Measurements from ENCODE around the gene CEP350. TPM values are rescaled to one million over a fixed set of nuclear protein-coding genes. Genes with fewer than 3 reads are reported as not detected.
"Not testable (repeated sequence)": the region's sequence is repeated elsewhere in the genome, so short reads cannot be mapped to it uniquely, and the experiment has no call there.

The CEP350 gene
- total RNA-seq, 1 experiment from 2014 or later, result 41.6 TPM

DNA sequence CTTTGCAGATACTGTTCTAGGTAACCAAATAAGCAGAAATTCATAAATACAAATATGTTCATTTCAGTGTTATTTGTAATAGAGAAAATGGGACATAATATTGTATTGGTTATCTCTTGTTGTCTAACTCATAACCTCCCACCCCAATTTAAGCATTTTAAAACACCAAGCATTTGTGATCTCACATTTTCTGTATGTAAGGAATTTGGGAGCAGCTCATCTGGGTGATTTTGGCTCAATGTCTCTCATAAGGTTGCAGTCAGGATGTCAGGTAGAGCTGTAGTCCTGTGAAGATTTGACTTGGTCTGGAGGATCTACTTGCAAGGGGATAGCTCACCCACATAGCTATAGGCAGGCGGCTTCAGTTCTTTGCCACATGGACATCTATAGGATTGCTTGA, 29.5 kb downstream of the CEP350 start:
- no peak for DNase-seq (ENCODE audit: low read depth)

DNA sequence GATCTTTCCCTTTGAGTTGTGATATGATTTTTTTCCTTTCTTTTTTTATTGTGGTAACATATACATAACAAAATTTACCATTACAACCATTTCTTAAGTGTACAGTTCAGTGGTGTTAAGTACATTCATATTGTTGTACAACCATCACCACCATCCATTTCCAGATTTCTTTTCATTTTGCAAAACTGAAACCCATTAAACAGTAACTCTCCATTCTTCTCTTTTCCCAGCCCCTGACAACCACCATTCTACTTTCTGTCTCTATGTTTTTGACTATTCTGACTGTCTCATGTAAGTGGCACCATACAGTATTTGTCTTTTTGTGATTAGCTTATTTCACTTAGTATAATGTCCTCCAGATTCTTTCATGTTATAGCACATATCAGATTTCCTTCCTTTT, 30.3 kb downstream of the CEP350 start:
- no peak for DNase-seq (ENCODE audit: low read depth)

DNA sequence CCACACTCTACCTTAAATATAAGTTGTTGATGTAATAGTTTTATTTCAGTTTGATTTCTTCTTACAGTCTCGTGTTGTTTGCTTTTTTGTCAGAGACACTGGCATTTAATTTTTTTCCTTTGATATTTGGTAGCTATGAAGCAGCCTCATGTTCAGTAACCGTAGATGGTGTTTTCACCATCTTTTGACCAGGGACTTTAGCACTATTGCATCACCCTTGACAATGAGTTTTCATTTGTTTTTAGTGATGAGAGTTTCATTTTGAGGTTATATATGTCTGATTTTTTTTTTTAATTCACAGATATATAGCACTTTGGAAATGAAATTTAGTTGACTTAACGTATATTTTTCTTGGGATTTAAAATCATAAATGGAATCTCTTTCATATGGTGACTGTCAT, 36.2 kb downstream of the CEP350 start:
- no peak for DNase-seq (ENCODE audit: low read depth)

DNA sequence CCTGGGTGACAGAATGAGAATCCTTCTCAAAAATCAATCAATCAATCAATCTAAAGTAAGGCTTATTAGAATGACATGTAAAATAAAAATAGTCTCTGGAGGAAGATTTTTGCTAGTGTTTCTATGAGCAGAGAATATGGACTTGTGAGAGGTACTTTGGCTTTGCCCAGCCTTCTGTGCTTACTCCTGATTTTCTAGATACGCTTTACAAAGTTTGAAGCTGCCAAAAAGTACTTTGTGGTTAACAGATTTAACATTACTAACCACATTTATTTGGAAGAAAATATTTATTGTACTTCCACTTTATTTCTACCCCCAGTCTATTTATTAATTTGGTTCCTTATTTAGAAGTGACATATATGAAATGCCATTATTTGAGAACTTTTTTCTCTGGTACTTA, 41.0 kb downstream of the CEP350 start:
- DNase-seq (ENCODE audit: low read depth), result no peak

DNA sequence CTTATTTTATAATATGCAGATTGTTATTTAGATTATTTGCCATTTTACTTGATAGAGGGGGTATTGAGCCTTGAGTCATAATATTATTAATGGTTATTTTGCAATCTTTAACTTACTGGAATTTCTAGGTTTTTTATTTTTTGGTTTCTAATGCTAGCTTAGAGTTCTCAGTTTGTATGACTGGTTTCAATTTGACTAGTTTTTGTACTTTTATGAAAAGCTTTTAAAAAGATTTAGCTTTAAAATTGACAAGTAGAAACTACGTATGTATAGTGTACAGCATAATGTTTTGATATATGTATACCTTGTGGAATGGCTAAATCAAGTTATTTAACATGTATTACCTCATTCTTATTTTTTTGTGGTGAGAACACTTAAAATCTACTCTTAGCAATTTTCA, 41.5 kb downstream of the CEP350 start:
- DNase-seq (ENCODE audit: low read depth), result no peak

DNA sequence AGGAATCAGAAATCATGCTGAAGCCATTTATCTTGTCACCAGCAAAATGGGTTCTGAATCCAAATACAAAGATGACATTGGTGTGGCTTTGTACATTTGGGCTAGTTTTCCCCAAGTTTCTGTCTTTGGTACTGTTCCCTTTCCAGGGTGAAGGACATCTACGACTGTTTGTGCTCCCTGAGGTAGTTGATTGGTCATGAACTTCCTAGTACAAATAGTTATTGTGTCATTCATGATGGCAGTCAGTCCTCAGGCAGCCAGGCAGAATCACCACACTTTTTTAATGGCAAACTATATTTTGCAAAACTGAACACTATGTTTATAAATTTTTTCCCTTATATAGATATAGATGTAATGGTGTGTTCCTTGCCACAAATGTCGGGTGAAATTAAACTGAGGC, 46.0 kb downstream of the CEP350 start:
- DNase-seq (ENCODE audit: low read depth), result no peak

DNA sequence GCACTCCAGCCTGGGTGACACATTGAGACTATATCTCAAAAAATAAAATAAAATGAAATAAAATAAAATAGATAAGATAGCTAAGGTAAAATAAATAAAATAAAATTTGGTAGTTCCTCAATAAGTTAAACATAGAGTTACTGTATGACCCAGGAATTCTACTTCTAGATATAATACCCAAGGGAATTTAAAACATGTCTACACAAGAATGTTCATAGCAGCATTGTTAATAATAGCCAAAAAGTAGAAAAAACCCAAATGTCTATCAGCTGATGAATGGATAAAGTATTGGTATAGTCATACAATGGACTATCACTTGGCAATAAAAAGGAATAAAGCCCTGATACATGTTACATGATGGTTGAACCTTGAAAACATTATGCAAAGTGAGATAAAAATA, 47.8 kb downstream of the CEP350 start:
- DNase-seq (ENCODE audit: low read depth), result no peak

DNA sequence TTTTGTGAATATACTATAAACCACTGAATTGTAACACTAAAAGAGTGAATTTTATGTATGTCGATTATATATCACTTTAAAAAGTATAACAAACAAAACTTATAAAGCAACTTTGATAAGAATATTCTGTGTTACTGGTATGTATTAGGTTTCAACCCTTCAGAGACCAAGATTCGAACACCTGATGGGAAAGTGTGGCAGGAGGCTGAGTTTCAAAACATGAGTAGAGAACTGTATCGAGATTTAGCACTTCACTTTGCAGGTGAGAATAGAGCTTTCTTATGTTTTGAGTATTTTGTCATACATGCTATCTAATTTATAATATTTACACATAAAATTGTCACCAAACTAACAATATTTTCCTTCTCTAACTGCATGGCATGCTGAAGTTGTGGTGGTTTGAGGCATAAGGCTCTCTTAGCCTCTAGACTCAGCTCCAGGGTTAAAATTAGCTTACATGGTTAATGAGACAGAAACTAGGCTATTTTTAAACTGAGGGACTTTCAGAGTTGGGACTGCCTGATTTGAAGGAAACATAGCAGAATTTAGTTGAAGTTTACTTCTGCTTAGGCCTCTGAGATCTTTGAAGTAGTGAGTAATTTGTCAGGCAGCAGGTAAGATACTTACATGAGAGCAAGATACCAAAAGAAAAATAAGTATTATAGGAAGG, 48.6 kb downstream of the CEP350 start:
- no peak for DNase-seq (ENCODE audit: low read depth)

DNA sequence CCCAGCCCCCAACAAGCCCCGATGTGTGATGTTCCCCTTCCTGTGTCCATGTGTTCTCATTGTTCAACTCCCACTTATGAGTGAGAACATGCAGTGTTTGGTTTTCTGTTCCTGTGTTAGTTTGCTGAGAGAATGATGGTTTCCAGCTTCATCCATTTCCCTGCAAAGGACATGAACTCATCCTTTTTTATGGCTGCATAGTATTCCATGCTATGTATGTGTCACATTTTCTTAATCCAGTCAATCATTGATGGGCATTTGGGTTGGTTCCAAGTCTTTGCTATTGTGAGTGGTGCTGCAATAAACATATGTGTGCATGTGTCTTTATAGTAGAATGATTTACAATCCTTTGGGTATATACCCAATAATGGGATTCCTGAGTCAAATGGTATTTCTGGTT, 52.2 kb downstream of the CEP350 start:
- DNase-seq (ENCODE audit: low read depth), result not testable (repeated sequence)

DNA sequence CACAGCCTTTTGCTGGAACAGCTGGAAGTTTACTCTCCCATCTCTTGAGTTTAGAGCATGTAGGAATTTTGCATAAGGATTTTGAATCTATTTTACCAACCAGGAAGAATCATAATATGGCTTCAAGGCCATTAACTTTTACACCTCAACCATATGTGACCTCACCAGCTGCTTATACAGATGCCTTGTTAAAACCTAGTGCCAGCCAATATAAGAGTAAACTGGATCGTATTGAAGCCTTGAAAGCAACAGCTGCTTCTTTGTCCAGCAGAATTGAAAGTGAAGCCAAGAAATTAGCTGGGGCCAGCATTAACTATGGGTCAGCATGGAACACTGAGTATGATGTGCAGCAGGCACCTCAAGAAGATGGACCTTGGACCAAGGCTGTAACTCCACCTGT, 65.4 kb downstream of the CEP350 start:
- DNase-seq (ENCODE audit: low read depth), result no peak

DNA sequence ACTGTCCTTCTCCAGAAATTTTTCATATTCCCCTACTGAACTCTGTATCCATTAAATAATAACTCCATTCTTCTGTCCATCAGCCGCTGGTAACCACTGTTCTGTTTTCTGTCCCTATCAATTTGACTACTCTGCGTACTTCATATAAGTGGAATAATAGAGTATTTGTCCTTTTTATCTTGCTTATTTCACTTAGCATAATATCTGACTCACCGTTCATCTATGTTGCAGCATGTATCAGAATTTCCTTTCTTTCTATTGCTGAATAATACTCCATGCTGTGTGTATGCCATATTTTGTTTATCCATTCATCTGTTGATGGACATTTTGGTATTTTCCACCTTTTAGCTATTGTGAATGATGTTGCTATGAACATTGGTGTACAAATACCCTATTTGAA, 71.9 kb downstream of the CEP350 start:
- DNase-seq (ENCODE audit: low read depth), result peak; percentile 15

DNA sequence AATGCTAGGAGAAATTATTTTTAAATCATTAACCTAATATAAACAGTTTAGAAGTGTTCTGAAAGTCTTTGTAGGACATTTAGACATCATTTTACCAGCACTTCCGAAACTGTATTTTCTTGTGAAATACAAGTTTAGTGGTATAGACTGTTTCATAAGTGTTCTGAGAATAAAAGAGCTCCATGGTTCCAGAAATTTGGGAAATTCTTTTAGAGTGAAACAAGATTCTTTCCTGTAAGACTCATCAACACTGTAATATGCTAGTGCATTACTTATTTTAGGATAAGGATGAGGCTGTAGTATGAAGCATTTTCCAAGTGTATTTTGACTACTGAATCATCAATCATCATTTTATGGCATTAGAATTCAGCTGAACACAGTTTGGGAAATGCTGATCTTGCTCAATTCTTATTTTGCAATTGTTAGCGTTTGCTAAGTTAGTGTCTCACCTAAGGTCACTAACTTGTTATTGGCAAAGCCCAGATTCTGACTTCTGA, 73.4 kb downstream of the CEP350 start:
- peak; percentile 23 for DNase-seq (ENCODE audit: low read depth)

DNA sequence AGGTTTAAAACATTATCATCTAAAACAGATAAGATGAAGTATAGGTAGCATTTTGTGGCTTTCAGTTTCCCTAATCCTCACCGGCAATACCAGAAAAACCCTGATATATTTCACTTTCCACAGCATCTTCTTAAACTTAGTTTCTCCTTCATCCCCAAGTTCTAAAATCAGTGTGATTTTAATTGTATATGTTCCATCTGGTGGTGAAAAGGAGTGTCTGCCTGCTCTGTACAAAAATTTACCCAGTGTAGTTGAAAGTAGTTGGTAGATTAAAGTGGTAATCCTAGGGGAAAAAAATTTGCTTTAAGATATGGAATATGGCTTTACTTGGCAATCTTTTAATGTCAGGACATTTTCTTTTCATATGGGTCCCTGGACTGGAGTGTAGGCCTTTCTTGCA, 74.3 kb downstream of the CEP350 start:
- no peak for DNase-seq (ENCODE audit: low read depth)

DNA sequence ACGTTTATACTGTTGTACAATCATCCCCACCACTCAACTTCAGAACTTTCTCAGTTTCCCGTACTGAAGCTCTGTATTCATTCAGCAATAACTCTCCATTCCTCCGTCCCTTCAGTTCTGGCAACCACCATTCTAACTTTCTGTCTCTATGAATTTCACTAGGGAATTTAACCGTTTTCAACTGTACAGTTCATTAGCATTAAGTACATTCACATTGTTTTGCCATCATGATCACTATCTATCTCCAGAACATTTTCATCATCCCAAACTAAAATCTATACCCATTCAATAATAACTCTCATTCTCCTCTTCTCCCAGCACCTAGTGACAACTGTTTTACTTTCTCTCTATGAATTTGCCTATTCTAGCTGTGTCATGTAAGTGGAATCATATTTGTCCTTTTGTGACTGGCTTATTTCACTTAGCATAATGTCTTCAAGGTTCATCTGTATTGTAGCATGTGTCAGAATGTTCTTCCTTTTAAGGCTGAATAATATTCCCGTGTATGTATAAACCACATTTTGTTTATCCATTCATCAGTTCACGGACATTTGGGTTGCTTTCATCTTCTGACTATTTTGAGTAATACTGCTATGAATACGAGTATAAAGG, 75.0 kb downstream of the CEP350 start:
- DNase-seq (ENCODE audit: low read depth), result no peak

DNA sequence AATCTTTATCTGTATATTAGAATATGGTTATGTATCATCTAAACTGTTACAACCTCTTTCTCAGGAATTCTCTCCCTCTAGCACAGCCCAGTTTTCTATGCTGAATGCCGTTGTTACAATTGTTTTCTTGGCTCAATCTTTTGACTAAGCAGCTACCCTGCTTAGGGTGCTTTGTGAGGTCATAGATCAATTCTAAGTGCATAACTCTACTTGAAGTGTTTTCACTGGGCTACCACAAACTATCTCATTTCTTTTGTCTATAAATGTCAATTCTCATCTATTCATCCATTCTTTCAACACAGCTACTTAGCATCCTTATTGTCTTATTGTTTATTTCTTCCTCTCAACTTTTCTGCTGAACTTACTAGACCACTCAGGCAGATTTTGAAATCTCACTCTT, 77.1 kb downstream of the CEP350 start:
- DNase-seq (ENCODE audit: low read depth), result no peak

DNA sequence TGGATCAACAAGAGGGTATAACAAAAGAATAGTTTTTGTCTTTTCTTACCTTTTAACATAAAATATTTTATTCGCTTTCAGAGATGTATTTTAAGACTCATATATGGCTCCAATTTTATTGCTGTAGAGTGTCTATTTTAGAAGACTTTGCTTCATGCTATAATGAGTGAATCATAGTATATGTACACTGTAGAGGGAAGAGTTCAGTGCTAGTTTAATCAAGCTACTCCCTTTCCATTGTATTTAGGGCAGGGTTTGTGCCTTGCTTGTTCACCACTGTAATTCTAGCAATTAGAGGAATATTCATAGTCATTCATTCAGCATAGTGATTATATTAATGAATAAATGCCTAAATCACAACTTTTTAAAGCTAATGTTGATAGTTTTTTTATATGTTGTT, 78.8 kb downstream of the CEP350 start:
- DNase-seq (ENCODE audit: low read depth), result no peak

DNA sequence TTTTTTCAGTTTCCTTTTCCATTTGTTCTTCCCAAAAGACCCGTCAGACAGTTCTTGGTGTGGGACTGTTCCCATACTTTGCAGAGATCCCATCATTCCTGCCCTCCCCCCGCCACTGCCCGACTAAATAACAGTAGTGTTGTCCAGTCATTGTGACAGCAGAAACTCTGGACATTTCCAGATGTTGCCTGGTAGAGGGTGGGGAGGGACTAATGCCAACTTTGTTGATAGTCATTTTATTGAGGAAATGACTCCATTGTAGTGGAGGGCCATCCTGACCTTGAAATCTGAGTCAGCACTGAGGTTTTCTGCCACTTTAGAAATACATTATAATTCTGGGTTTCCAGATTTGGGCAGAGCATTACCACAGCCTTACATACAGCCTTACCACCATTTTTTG, 85.4 kb downstream of the CEP350 start:
- DNase-seq (ENCODE audit: low read depth), result peak; percentile 91

DNA sequence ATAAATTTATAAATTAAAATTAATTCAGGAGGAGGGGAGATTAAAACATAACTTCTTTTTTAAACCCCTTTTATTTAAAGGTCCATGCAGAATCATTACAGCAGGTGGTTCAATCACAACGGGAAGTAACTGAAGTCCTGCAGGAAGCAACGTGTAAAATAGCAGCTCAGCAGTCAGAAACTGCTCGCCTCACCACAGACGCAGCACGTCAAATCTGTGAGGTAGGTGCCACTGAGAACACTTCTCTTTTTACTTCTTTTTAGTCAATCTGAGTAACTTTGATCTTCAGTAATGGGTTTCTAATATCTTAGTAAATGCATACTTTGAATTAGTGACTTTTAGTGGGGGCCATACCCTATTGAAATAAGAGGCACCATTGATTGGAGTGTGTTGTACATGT, 87.0 kb downstream of the CEP350 start:
- no peak for DNase-seq (ENCODE audit: low read depth)

DNA sequence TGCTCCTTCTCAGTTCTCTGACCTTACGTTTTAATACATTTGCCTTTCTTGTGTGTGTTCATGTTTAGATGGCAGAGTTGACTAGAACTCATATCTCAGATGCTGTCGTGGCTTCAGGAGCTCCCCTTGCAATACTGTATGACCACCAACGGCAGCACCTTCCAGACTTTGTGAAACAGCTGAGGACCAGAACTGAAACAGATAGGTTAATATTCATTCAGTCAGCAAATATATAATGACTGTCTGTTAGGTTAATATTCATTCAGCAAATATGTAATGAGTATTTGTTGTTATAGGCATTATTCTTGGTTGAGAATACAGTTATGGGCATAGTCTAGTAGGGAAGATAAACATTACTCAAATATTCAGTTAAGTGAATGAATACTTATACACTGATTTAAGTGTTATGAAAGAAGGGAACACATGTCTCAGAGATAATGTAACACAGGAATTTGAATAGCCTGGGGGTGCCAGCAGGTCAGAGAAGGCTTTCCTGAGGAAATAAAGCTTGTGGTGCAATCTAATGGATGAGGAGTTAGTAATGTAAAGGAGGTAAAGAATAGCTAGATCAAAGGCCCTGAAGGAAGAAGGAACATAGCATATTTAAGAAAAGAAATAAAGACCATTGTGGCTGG, 88.5 kb downstream of the CEP350 start:
- DNase-seq (ENCODE audit: low read depth), result peak; percentile 41

DNA sequence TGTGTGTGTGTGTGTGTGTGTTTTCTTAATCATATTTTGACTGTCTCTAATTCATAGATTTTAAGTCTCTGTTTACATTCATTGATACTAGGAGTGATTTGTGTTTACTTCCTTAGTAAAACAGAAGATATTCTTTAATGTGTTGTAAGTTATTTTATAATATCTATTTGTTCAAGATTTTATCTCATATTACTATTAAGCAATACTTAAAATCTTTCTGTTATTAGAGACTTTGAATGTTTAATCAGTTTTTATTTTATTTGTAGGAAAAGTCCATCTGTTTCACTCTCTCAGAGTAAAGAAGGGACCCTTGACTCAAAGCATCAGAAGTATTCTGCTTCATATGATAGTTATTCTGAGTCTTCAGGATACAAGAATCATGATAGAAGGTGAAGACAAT, 89.2 kb downstream of the CEP350 start:
- DNase-seq (ENCODE audit: low read depth), result no peak

DNA sequence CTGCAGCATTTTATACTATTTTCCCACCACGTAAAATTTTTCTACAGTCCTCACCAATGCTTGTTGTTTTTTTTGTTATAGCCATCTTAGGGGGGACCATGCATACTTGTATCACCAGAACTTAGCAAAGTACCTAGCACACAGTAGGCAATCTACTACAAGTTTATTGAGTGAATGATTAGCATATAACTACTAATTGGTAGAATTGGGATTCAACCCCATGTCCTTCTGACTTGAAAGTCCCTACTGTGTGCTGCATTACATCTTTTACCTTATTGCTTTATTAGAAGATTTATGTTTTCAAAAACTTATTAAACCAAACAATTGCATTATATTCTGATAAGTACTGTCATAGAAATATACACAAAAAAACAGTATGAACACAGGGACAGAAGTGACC, 92.1 kb downstream of the CEP350 start:
- no peak for DNase-seq (ENCODE audit: low read depth)

DNA sequence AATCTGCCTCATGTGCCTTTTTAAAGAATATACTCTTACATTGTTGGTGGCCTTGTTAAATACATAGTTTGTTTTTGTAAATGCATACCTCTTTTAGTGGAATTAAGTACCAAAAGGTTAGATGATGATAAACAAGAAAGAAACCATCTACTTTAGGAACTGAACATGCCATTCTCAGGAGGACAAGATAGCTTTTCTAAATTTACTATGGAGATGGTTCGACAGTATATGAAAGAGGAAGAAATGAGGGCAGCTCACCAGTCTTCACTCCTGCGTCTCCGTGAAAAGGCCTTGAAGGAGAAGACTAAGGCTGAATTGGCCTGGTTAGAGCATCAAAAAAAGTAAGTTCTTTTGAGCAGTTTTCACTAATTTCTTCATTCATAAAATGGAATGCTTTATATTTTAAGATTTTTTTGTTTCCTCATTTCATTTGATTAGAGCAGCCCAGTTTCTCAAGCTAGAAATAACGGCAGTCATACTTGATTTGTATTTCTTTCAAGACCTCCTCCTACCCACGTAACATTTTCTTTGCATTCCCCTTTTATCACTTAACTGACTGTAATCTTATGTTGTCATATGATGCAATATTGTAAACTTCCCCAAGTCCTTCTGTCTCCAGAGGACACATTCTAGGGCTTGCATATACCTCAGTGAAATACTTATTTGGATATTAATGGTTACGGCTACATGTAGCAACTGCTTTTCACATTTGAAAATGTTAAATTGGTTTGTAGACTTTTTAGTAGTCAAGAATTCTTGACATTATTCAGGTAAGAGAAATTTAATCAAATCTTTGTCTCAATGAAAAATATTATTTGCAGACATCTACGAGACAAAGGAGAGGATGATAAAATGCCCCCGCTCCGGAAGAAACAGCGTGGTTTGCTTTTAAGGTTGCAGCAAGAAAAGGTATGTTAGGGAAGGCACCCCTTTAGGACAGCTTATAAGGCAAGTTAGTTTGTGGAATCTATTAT, 99.3 kb downstream of the CEP350 start:
- no peak for DNase-seq (ENCODE audit: low read depth)

Data from RPMI7951 (cell line).